Brain pericyte (primary cell): ENCODE data around the gene SECTM1.
"Not testable (repeated sequence)": the region's sequence is repeated elsewhere in the genome, so short reads cannot be mapped to it uniquely, and the experiment has no call there.

ENCODE experiments used
- DNase-seq: peaks from one replicate; pipeline ENCODE4 v3.0.0-alpha.2; 2012; ENCODE audit warnings: low read depth, low spot score

Gene SECTM1

GRCh38 chr17:82347994-82348393, 14.4 kb upstream of the SECTM1 start:
- not testable (repeated sequence) for DNase-seq

- DNase-seq: no peak
Measured at GRCh38 chr17:82346342-82347300, 13.1 kb upstream of the SECTM1 start.

- DNase-seq: no peak
Measured at GRCh38 chr17:82345151-82345976, 11.8 kb upstream of the SECTM1 start.

- no peak for DNase-seq
Measured at GRCh38 chr17:82344175-82344907, 10.8 kb upstream of the SECTM1 start.

GRCh38 chr17:82343560-82343959, 10.0 kb upstream of the SECTM1 start:
- no peak for DNase-seq

GRCh38 chr17:82342361-82343079, 9.0 kb upstream of the SECTM1 start:
- DNase-seq: no peak

GRCh38 chr17:82339634-82340580, 6.3 kb upstream of the SECTM1 start:
- DNase-seq: no peak

- DNase-seq: no peak
Measured at GRCh38 chr17:82338858-82339633, 5.5 kb upstream of the SECTM1 start.

GRCh38 chr17:82334622-82335394, 1.2 kb upstream of the SECTM1 start:
- no peak for DNase-seq

- DNase-seq: no peak
Measured at GRCh38 chr17:82334204-82334621, 647 bp upstream of the SECTM1 start.

GRCh38 chr17:82332669-82333278, 792 bp downstream of the SECTM1 start:
- DNase-seq: no peak

GRCh38 chr17:82331345-82331939, 2.1 kb downstream of the SECTM1 start:
- no peak for DNase-seq

GRCh38 chr17:82330322-82331239, 3.0 kb downstream of the SECTM1 start:
- peak; percentile 60 for DNase-seq

- no peak for DNase-seq
Measured at GRCh38 chr17:82329683-82330321, 3.8 kb downstream of the SECTM1 start.

GRCh38 chr17:82328994-82329507, 4.5 kb downstream of the SECTM1 start:
- no peak for DNase-seq
